DND-41 (cell line): ENCODE measurements around the gene SUCLG2.

Experiments used
- ATAC-seq: fragments of 200-7000 bp; cut with Tn5 transposase; 3 replicates; pipeline ENCODE4 v1.9.1; 2021; ENCODE audit warnings: low read depth; ENCODE audit not compliant: insufficient read depth
- DNase-seq: peaks from one replicate; pipeline ENCODE4 v3.0.0-alpha.2; 2020
- H2AFZ ChIP-seq: 2 replicates; pipeline ENCODE4 v1.6.0; 2012; ENCODE audit warnings: low read depth, low read length
- H3K27ac ChIP-seq: 2 replicates; pipeline ENCODE4 v1.5.1; 2012; ENCODE audit warnings: low read length, inconsistent platforms
- H3K27me3 ChIP-seq: fragments of 200-600 bp; sonication (generic); 2 replicates; pipeline ENCODE4 v1.6.0; 2012; ENCODE audit warnings: low read length, mild to moderate bottlenecking, inconsistent platforms; ENCODE audit not compliant: insufficient read depth, poor library complexity
- H3K36me3 ChIP-seq: 2 replicates; pipeline ENCODE4 v1.5.1; 2012; ENCODE audit warnings: low read length, inconsistent platforms; ENCODE audit not compliant: insufficient read depth
- H3K4me1 ChIP-seq: 2 replicates; pipeline ENCODE4 v1.5.1; 2012; ENCODE audit warnings: mild to moderate bottlenecking, low read length; ENCODE audit not compliant: insufficient read depth
- H3K4me2 ChIP-seq: 2 replicates; pipeline ENCODE4 v1.6.0; 2012; ENCODE audit warnings: mild to moderate bottlenecking, moderate library complexity, low read length, inconsistent platforms; ENCODE audit not compliant: insufficient read depth
- H3K4me3 ChIP-seq, 2 experiments: fragments of 200-600 bp in 1 of 2; shearing (Covaris generic) in 1 of 2; 2 replicates each; pipeline ENCODE4 v1.5.1; 2012 to 2016; ENCODE audit warnings: inconsistent platforms in 2 of 2, low read length in 2 of 2, mild to moderate bottlenecking in 2 of 2, low read depth in 1 of 2, moderate library complexity in 1 of 2
- H3K79me2 ChIP-seq: 2 replicates; pipeline ENCODE4 v1.6.0; 2012; ENCODE audit warnings: low read length, inconsistent platforms; ENCODE audit not compliant: insufficient read depth
- H3K9ac ChIP-seq: 2 replicates; pipeline ENCODE4 v1.6.0; 2012; ENCODE audit warnings: low read depth, mild to moderate bottlenecking, inconsistent platforms, low read length, moderate library complexity
- H3K9me3 ChIP-seq: 2 replicates; pipeline ENCODE4 v1.5.1; 2012; ENCODE audit warnings: low read length, moderate library complexity, mild to moderate bottlenecking, inconsistent platforms; ENCODE audit not compliant: insufficient read depth, severe bottlenecking
- H4K20me1 ChIP-seq: 2 replicates; pipeline ENCODE4 v1.6.0; 2012; ENCODE audit warnings: low read length; ENCODE audit not compliant: insufficient read depth
- EZH2 ChIP-seq: IDR thresholded peaks from 3 replicates; pipeline ENCODE4 v1.6.1; 2012; ENCODE audit warnings: borderline replicate concordance, low read depth, mild to moderate bottlenecking, moderate library complexity, low read length, inconsistent platforms; ENCODE audit not compliant: severe bottlenecking
- TF ChIP-seq, protein P1 (sequence below): IDR thresholded peaks from 2 replicates; pipeline ENCODE4 v1.5.1; 2012; ENCODE audit warnings: borderline replicate concordance, low read length, moderate library complexity, mild to moderate bottlenecking; ENCODE audit not compliant: poor library complexity, severe bottlenecking; ENCODE audit errors: extremely low read depth

Gene SUCLG2

GRCh38 chr3:67598814-67599556 lies 55.4 kb downstream of the SUCLG2 start:
- Histone ChIP-seq H4K20me1 (no peaks in the 10 kb centered on the region; the same call in 1 of the 2 replicates), H2AFZ (no peak overlapping the region), H3K79me2 (0 out of 2 replicates have a peak, but pooled peaks cover 5% of the 10 kb centered on the region), H3K9me3 (no peaks in the 10 kb centered on the region), H3K36me3 (peaks cover 9% of the 10 kb centered on the region; the same call in 1 of the 2 replicates), H3K27me3 (no peaks in the 10 kb centered on the region), H3K4me1 (peaks cover 26% of the 10 kb centered on the region), H3K4me3 (no peak overlapping the region), H3K9ac (no peak overlapping the region), H3K27ac (no peak overlapping the region), H3K4me2 (no peak overlapping the region)
- no peak for DNase-seq
- TF ChIP-seq, protein P1, sequence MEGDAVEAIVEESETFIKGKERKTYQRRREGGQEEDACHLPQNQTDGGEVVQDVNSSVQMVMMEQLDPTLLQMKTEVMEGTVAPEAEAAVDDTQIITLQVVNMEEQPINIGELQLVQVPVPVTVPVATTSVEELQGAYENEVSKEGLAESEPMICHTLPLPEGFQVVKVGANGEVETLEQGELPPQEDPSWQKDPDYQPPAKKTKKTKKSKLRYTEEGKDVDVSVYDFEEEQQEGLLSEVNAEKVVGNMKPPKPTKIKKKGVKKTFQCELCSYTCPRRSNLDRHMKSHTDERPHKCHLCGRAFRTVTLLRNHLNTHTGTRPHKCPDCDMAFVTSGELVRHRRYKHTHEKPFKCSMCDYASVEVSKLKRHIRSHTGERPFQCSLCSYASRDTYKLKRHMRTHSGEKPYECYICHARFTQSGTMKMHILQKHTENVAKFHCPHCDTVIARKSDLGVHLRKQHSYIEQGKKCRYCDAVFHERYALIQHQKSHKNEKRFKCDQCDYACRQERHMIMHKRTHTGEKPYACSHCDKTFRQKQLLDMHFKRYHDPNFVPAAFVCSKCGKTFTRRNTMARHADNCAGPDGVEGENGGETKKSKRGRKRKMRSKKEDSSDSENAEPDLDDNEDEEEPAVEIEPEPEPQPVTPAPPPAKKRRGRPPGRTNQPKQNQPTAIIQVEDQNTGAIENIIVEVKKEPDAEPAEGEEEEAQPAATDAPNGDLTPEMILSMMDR = no peak
- TF ChIP-seq EZH2 = no peak
- no peak for ATAC-seq

- ATAC-seq (no peak), DNase-seq (no peak)
- Histone ChIP-seq H3K36me3 (peaks cover 13% of the 10 kb centered on the region; the same call in 1 of the 2 replicates), H3K9me3 (no peaks in the 10 kb centered on the region), H3K4me1 (no peaks in the 10 kb centered on the region), H3K79me2 (peaks cover 2% of the 10 kb centered on the region; the same call in 1 of the 2 replicates), H3K4me3 (no peak overlapping the region), H2AFZ (no peak overlapping the region), H3K27me3 (no peaks in the 10 kb centered on the region), H3K27ac (no peak overlapping the region), H3K9ac (no peak overlapping the region), H3K4me2 (no peak overlapping the region), H4K20me1 (no peaks in the 10 kb centered on the region; the same call in 1 of the 2 replicates)
- no peak for TF ChIP-seq EZH2
These were observed 59.0 kb downstream of the SUCLG2 start for GRCh38 chr3:67595424-67595823.

DNA sequence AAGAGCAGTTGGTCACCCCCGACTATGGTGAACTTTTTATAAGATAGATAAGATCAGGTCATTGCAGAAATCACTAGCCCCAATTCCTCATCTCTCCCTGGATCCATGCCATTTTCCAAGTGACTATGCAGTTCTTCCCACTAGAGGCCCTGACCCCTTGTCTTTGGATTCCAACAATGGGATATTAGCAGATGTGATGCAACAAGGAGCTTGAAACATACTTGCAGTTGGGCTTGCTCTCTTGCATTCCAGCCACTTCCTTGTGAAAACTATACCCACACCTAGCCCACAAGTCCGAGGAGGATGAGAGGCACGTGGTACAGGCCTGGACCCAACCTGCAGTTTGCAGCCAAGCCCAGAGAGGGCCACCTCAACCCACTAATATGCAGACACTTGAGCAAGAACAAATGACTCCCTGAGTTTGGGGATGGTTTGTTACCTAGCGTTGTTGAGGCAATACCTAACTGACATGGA lies 60.6 kb downstream of the SUCLG2 start:
- peaks cover 8% of the 10 kb centered on the region; the same call in 1 of the 2 replicates for H3K36me3 ChIP-seq
- DNase-seq (no peak), ATAC-seq (no peak)
- H3K27ac ChIP-seq = no peak overlapping the region
- TF ChIP-seq EZH2 = no peak
- TF ChIP-seq, protein P1 = peak; percentile 16
- no peaks in the 10 kb centered on the region; the same call in 1 of the 2 replicates for H4K20me1 ChIP-seq
- H3K79me2 ChIP-seq = peaks cover 2% of the 10 kb centered on the region; the same call in 1 of the 2 replicates
- H2AFZ ChIP-seq = no peak overlapping the region
- no peaks in the 10 kb centered on the region for H3K27me3 ChIP-seq
- no peaks in the 10 kb centered on the region for H3K4me1 ChIP-seq
- no peaks in the 10 kb centered on the region for H3K9me3 ChIP-seq
- no peak overlapping the region for H3K4me2 ChIP-seq
- H3K9ac ChIP-seq = no peak overlapping the region
- H3K4me3 ChIP-seq = no peak overlapping the region

DNA sequence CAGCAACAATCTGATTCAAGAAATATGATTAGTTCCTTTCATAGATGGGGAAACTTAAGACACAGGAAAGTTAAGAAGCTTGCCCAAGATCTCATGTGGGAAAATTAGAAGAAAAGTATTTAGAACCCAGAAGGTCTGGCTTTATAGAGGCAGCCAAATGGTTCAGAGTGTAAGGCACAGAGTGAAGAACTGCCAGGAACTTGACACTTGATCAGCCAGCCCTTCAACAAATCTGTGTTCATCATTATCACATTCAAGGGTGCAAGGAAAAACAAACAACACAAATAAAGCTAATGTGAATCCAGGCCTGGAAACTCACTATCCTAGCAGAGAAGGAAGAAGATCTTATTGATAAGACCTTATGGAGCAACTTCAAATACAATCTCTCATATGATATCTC lies 62.4 kb downstream of the SUCLG2 start:
- peaks cover 4% of the 10 kb centered on the region; the same call in 1 of the 2 replicates for H3K36me3 ChIP-seq
- H3K79me2 ChIP-seq = peaks cover 2% of the 10 kb centered on the region; the same call in 1 of the 2 replicates
- no peak overlapping the region for H3K4me3 ChIP-seq
- ATAC-seq (no peak), DNase-seq (no peak)
- no peaks in the 10 kb centered on the region for H3K27me3 ChIP-seq
- no peaks in the 10 kb centered on the region for H3K9me3 ChIP-seq
- H2AFZ ChIP-seq = no peak overlapping the region
- H3K27ac ChIP-seq = no peak overlapping the region
- TF ChIP-seq, protein P1 = no peak
- no peak for TF ChIP-seq EZH2
- no peak overlapping the region for H3K4me2 ChIP-seq
- no peaks in the 10 kb centered on the region for H3K4me1 ChIP-seq
- no peak overlapping the region for H3K9ac ChIP-seq
- no peaks in the 10 kb centered on the region; the same call in 1 of the 2 replicates for H4K20me1 ChIP-seq
